ENCODE results near the gene CLASP2. TPM values are rescaled to one million over a fixed set of nuclear protein-coding genes. Genes with fewer than 3 reads are reported as not detected.

Gene CLASP2
- total RNA-seq, result 13.5 and 24.3 TPM in 2 replicates

DNA sequence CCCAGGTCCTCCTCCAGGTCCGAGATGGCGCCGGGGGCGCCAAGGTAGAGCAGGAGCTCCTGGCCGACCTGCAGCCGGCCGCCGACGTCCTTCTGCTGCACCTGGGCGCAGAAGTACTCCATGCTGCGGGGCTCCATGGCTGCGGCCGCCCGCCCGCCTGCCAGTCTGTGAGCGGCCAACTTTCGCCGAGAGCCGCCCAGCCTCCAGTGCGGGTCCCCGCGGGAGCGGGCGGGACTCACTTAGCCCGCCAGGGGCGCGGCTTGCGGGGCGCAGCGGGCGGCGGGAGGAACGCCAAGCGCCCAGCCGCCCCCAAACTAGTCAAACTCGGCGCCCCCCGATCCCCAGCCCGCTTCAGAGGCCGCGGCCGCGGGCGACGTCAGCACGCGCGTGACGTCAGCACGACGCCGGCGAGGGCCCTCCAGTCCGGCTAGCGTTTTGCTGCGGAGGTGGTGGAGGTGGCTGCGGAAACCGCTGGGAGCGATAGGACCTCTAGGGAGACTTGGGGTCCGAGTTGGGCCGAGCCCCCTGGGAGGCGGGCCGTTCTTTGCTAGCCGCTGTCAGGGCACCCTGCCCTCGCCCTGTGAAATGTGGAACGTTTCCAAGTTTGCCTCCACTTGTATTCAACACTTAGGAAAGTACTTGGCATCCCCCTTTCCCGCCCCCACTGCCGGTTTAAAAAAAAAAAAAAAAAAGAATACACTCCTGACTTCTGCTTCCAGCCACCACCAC, at the start of gene CLASP2:
TSS of gene CLASP2 (minus strand) at position 389 of the 729 bp plus-strand sequence. CDS start at position 137, 252 bp downstream.

Other genes starting within 250 kb of the CLASP2 start
- 74.5 and 133 TPM in 2 replicates for gene PDCD6IP, start 80.4 kb upstream of the CLASP2 start, total RNA-seq